ENCODE measurements around the gene KIF24. TPM values are rescaled to one million over a fixed set of nuclear protein-coding genes. Genes with fewer than 3 reads are reported as not detected.

KIF24 gene
- total RNA-seq, 1 donor from 2014 or later = 0.21 TPM

DNA sequence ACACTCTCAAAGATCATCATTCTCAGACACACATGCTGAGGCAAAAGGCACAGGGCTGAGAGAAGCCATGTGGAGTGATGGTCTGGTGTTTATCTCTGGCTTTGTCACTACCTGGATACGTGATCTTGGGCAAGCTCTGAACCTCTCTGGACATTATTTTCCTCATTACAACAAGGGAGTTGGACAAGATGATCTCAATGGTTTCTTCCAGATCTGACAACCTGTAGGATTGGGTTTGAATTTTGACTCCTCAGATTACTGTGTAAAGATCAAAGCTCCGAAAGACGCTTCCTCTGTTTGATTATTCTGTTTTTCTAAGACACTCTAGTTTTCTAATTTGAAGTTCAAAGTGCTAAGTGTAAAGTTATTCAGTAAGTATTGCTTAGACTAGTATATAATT is 20.3 kb upstream of the KIF24 start:
- Histone ChIP-seq H3K36me3 (no peaks in the 10 kb centered on the region), H3K4me3 (no peak overlapping the region), H3K9me3 (no peaks in the 10 kb centered on the region), H3K27ac (no peak overlapping the region), H3K27me3 (no peaks in the 10 kb centered on the region), H3K4me1 (peaks cover 15 to 29% of the 10 kb centered on the region in 2 donors)
- TF ChIP-seq CTCF (IDR thresholded peaks at IDR 0.05) = no peak
- intact Hi-C loops (cut with DNase I) = no loop called here
- DNase-seq (ENCODE audit: low spot score in 2 of 2) = no peak

DNA sequence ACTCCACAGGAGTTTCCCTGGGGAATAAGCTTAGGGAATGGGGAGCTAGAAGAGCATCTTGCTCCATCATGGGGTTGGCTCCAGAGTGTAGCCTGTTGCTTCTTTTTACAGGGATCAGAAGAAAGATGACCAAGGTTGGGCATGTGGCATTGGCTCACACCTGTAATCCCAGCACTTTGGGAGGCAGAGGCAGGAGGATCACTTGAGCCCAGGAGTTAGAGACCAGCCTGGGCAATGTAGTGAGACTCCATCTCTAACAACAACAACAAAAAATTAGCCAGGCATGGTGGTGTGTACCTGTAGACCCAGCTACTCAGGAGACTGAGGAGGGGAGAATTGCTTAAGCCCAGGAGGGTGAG is 18.7 kb upstream of the KIF24 start:
- H3K27ac ChIP-seq = peak overlapping the region; percentile 67 to 83
- H3K4me1 ChIP-seq = peaks cover 20 to 43% of the 10 kb centered on the region in 2 donors
- no peak overlapping the region for H3K4me3 ChIP-seq
- H3K27me3 ChIP-seq = no peaks in the 10 kb centered on the region
- DNase-seq (ENCODE audit: low spot score in 2 of 2) = no peak
- no peaks in the 10 kb centered on the region for H3K9me3 ChIP-seq
- H3K36me3 ChIP-seq = no peaks in the 10 kb centered on the region
- intact Hi-C loops (cut with DNase I) = no loop called here
- TF ChIP-seq CTCF (IDR thresholded peaks at IDR 0.05) = no peak

- peak overlapping the region; percentile 67 to 83 for H3K27ac ChIP-seq
- H3K27me3 ChIP-seq = no peaks in the 10 kb centered on the region
- no peak for TF ChIP-seq CTCF (IDR thresholded peaks at IDR 0.05)
- intact Hi-C loops (cut with DNase I) = no loop called here
- peaks cover 24 to 49% of the 10 kb centered on the region in 2 donors for H3K4me1 ChIP-seq
- no peaks in the 10 kb centered on the region for H3K9me3 ChIP-seq
- no peak overlapping the region for H3K4me3 ChIP-seq
- DNase-seq (ENCODE audit: low spot score in 2 of 2) = no peak
- H3K36me3 ChIP-seq = no peaks in the 10 kb centered on the region
Observed at GRCh38 chr9:34346873-34347799, 18.1 kb upstream of the KIF24 start.

DNA sequence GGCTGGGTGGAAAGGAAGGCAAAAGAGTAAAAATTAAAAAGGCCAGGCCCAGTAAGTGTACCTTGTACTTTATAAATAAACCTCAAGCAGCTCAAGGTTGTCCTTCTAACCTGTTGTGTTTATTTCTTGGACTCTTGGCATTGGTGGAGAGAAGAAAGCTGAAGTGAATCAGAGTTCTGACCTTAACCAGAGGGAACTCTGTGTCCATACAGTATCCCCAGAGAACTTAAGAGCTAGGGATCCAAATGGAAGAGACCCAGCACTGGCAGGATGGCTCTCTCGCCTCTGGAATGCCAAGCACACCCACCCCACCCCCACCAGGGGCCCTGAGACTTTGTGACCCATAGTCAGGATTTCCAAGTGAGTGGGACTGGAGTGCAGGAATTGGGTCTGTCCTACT is 14.5 kb upstream of the KIF24 start:
- Histone ChIP-seq H3K4me3 (no peak overlapping the region), H3K9me3 (no peaks in the 10 kb centered on the region), H3K4me1 (peaks cover 24 to 51% of the 10 kb centered on the region in 2 donors), H3K36me3 (peaks cover 5 to 25% of the 10 kb centered on the region in 2 donors), H3K27ac (peak overlapping the region; percentile 83 to 87), H3K27me3 (no peaks in the 10 kb centered on the region)
- TF ChIP-seq CTCF (IDR thresholded peaks at IDR 0.05) = no peak
- no peak for DNase-seq (ENCODE audit: low spot score in 2 of 2)
- intact Hi-C loops (cut with DNase I) = no loop called here

- H3K4me1 ChIP-seq = peaks cover 24 to 51% of the 10 kb centered on the region in 2 donors
- H3K9me3 ChIP-seq = no peaks in the 10 kb centered on the region
- peaks cover 5 to 25% of the 10 kb centered on the region in 2 donors for H3K36me3 ChIP-seq
- TF ChIP-seq CTCF (IDR thresholded peaks at IDR 0.05) = no peak
- intact Hi-C loops (cut with DNase I) = no loop called here
- H3K4me3 ChIP-seq = no peak overlapping the region
- peak overlapping the region; percentile 83 to 87 for H3K27ac ChIP-seq
- DNase-seq (ENCODE audit: low spot score in 2 of 2) = peak; percentile 49 to 92
- no peaks in the 10 kb centered on the region for H3K27me3 ChIP-seq
Observed at GRCh38 chr9:34343090-34343489, 14.0 kb upstream of the KIF24 start.

Data from ascending aorta (tissue), 2 donors.